HG02840 (cell line): ENCODE data around the gene NOTUM.

ENCODE experiments used
- ATAC-seq: cut with Tn5 transposase; IDR thresholded peaks from one replicate; pipeline ENCODE4 v1.9.1; 2021; ENCODE audit warnings: mild to moderate bottlenecking, moderate library complexity, moderate number of reproducible peaks; ENCODE audit not compliant: unreplicated experiment, low FRiP score

The NOTUM gene

DNA sequence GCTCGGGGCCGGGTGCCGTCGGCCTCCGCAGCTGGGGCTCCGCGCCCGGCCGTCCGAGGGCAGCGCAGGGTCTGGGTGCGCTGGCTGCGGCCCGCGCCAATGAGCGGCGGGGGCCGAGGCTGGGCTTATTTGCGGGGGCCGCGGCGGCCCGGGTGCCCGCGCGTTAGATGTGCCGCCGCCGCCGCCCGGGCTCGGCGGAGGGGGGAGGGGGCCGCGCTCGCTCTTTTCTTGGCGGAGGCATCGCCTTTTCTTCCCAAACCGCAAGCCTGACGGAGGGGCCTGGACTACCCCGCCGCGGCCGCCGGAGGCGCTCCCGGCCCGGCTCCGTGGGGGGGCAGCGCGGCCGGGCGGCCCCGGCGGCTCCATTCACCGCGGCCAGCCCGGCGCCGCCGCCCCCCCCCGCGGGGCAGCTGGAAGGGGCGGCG is at the start of gene NOTUM:
Gene NOTUM (minus strand): TSS at position 101 of the 425 bp plus-strand sequence. CDS start 278 bp downstream, outside the sequence.
- no peak for ATAC-seq

DNA sequence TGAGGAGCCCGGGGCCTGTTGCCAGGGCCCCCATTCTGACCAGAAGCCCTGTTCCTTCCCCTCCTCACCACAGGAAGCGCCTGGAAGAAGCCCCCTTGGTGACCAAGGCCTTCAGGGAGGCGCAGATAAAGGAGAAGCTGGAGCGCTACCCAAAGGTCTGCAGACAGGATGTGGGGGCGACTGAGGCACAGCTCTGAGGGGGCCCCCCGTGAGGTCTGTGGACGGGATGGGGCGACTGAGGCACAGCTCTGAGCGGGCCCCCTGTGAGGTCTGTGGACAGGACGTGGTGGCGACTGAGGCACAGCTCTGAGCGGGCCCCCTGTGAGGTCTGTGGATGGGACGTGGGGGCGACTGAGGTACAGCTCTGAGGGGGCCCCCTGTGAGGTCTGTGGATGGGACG is 48.4 kb upstream of the NOTUM start:
- no peak for ATAC-seq

- no peak for ATAC-seq
These were observed 48.0 kb upstream of the NOTUM start for GRCh38 chr17:82008941-82009405.

DNA sequence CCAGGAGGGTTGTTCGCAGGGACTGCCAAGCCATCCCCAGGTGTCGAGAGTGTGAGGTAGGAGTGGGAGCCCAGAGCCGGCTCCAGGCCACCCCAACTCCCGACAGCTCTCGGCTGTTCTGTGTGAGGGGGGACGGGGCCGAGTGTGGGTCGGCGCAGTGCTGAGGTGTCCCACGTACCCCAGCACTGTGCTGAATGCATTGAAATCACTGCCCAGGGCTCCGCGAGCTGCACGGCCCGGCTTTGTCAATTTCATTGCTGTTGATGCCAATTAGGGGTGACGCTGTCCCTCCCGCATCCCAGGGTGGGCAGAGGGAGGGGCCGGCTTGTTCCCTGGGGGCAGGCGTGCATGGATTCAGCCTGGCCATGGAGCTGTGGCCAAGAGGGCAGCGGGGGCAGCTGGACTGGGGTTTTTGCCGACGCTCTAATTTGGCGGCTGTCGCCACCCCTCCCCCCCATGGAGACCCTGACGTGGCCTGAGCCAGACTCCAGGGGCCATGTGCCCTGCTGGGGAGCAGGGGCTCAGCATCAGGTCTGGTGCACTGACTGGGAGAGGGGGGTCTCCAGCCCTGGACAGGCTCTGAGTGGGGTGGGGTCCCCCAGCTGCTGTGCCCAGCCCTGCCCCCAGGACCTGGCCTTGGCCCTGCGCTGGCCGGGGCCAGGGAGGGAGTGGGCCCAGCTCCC is 47.4 kb upstream of the NOTUM start:
- ATAC-seq, result no peak

DNA sequence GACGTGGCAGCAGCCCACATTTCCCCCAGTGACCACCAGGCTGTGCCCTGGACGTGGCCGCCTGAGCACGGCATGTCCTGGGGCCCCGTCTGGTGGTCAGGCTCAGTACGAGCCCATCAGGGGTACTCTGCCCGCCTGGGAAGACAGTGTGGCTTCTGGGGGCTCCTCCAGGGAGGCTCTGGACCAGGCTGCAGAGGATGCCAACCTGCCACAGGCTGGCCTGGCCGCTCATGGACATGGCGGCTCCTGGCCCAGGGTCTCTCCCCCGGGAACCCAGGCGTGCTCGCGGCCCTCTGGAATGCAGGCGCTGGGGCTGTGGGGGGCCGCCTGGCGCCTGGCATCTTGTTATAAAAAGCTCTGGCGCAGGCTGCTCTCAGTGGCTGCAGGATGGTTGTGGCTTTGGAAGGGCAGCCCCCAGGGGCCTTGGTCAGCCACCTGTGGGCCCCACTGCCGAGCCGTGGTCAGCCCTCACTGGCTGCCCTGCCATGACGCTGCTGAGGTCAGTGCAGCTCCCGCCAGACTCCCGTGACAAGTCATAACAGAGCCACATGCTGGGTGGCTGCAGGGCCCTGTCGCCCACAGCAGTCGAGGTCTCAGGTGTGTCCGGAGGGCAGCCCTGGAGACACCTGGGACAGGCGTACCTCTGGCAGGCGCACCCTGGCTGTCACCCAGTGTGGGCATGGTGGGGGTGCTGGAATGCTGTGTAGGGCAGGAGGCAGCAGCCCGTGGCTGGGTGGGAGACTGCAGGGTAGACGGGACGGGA is 46.7 kb upstream of the NOTUM start:
- no peak for ATAC-seq

GRCh38 chr17:82007228-82007494 is 46.2 kb upstream of the NOTUM start:
- no peak for ATAC-seq

- ATAC-seq, result no peak
These were observed 45.7 kb upstream of the NOTUM start for GRCh38 chr17:82006468-82007227.

DNA sequence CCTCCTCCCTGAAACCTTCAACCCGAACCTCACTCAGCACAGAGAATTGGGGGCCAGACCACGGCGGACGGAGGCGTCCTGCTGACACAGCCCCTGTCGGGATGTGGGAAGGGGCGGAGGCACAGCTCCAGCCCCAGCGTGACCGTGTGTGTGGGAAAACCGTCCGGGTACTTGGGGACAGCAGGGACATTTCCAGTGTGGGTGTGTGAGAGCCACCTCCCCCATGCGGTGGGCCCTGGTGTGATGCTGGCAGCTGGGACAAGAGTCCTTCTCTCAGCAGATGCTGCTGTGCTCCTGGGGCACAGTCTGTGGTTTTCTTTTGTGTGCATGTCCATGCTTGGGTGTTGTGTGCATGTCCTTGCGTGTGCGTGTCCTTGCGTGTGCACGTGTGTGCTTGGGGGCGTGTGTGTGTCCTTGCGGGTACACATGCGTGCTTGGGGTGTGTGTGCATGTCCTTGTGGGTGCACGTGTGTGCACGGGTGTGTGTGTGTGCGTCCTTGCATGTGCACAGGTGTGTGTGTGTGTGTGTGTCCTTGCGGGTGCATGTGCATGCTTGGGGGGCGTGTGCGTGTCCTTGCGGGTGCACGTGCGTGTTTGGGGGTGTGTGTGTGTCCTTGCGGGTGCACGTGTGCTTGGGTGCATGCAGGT is 44.8 kb upstream of the NOTUM start:
- ATAC-seq, result no peak

- no peak for ATAC-seq
These were observed 43.8 kb upstream of the NOTUM start for GRCh38 chr17:82004517-82005455.

DNA sequence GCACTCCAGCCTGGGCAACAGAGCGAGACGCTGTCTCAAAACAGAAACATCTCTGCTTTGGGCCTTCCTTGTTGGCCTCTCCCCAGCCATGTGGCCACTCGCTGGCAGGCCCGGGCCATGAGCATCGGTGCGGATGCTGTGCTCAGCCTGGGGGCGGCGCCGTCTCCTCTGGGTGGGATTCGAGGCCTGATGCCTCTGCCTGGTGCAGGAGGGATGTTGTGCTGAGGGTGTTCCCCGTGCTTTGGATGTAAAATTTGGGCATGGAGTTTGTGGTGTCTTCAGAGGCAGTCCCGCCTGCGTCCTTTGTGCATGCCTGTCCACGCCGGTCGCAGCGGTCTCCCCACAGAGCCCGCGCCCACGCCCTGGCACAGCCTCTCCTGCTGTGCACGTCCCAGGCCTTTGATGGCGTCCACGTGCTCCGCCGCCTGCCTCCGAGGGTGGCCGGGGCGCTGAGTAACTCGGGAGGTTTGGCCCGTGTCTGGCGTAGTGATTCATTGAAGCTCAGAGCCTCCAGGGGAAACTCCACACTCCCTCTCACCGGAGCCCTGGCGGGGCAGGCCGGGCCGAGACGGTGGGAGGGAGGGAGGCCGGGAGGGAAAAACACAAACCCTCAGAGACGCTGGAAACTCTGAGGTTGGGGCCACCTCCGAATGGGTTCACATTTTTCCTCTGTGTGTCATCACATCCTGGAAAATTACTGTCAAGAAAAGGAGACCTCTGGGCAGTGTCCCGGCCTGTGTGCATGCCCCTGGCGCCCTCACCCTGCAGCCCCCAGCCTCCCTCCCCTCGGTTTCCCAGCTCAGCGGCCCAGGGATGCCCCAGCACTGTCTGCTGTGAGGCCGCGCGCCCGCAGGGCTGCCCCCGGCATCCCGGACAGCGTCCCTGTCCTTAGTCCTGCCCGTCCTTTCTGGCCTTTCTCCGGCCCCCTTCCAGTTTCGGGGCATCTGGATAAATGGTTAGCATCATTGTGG is 42.7 kb upstream of the NOTUM start:
- ATAC-seq, result no peak

DNA sequence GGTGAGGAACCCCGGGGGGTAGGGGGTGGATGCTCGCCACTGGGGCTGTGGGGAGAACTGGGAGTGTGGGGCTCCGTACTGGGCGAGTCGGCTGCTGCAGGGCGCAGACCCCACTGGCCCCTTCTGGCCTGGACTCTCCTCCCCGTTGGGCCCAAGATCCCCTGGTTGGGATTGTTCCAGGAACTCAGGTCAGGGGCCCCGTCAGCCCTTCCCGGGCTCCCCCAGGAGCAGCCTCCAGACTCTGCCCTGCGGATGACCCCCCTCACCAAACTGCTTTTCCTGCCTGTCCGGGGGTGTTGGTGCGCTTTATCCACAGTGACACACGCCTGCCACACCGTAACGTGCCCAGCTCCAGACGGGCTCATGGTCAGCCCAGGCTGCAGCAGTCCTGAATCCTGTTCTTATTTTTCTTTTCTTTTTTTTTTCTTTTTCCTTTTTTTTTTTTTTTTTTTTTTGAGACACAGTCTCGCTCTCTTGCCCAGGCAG is 40.6 kb upstream of the NOTUM start:
- no peak for ATAC-seq

GRCh38 chr17:82000803-82001570 is 40.0 kb upstream of the NOTUM start:
- ATAC-seq, result no peak

DNA sequence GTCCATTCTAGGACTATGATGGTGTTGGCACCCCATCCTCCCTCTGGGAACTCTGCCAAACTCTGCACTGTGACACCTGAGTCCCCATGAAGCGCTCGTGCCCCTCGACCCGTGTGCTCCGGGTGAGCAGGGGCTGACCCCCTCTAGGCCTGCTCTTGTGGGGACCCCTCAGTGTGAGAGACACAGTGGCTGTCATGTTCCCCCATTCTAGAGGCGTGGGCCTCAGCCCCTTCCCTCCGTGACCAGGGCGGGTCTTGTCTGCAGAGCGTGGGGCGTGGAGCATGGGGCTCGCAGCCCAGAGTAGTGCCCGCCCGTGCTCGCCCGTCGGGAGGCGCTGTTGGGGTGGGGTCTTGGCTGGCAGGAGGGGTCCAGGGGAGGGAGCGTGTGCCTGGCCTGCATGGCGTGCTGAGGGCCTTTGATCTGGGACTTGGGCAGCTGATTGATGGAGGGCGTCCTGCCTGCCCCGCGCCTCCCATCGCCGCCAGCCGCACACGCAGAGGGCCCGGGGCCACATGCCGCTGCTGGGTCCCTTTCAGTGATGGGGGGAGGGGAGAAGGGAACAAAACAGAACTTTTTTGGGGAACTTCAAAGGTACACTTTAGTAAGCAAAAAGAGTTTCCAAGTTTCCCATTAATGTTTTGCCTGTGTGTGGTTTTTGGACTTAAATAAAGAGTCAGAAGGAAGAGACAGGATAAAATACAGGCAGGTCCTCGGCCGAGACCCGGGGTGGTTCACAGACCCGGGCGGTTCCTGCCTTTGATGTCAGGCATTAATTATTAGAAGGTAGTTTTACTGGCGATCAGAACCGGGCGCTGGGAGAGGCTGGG is 39.2 kb upstream of the NOTUM start:
- ATAC-seq, result no peak

- ATAC-seq, result no peak
These were observed 38.6 kb upstream of the NOTUM start for GRCh38 chr17:81999587-81999975.

GRCh38 chr17:81998691-81999438 is 37.9 kb upstream of the NOTUM start:
- no peak for ATAC-seq

DNA sequence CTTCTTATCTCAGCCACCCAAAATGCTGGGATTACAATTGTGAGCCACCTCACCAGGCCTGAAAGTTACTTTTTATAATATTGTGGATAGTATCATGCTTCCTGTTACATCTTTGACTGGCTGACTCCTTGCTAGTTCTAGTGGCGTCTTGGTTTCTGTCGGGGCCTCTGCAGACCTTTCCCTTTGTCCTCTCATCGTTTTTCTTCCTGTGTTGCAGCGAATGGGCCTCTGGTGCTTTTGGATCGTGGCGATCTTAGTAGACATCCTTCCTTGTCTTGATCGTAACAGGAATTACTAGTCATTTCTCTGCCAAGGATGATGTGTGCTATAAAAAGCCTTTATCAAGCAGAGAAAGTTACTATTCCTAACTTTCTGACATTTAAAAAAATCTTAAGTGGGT is 37.2 kb upstream of the NOTUM start:
- ATAC-seq, result no peak
